Neural progenitor cell (in vitro differentiated cells): ENCODE measurements around the gene IL36B. TPM values are rescaled to one million over a fixed set of nuclear protein-coding genes. Genes with fewer than 3 reads are reported as not detected.

Experiments
- DNase-seq: peaks from one replicate; pipeline ENCODE4 v3.0.0-alpha.2; 2016; ENCODE audit warnings: low spot score
- H2AFZ ChIP-seq: fragments of 200-600 bp; sonication (generic); replicated peaks from 2 replicates; pipeline ENCODE4 v1.6.1; 2016; ENCODE audit warnings: antibody characterized with exemption
- H3F3A ChIP-seq: fragments of 200-600 bp; sonication (generic); 2 replicates; pipeline ENCODE4 v1.6.1; 2016; ENCODE audit warnings: antibody characterized with exemption, low read depth
- H3K27ac ChIP-seq: fragments of 200-600 bp; sonication (generic); 2 replicates; pipeline ENCODE4 v1.5.1; 2016; ENCODE audit warnings: mild to moderate bottlenecking
- H3K27me3 ChIP-seq: fragments of 200-600 bp; sonication (generic); 2 replicates; pipeline ENCODE4 v1.6.1; 2016; ENCODE audit warnings: mild to moderate bottlenecking, moderate library complexity
- H3K36me3 ChIP-seq: fragments of 200-600 bp; sonication (generic); 2 replicates; pipeline ENCODE4 v1.5.1; 2016
- H3K4me1 ChIP-seq: fragments of 200-600 bp; sonication (generic); 2 replicates; pipeline ENCODE4 v1.6.1; 2016; ENCODE audit warnings: mixed run types
- H3K4me2 ChIP-seq: fragments of 200-600 bp; sonication (generic); 2 replicates; pipeline ENCODE4 v1.6.1; 2016
- H3K4me3 ChIP-seq: fragments of 200-600 bp; sonication (generic); 2 replicates; pipeline ENCODE4 v1.5.1; 2016
- H3K79me2 ChIP-seq: fragments of 200-600 bp; sonication (generic); 2 replicates; pipeline ENCODE4 v1.6.1; 2016; ENCODE audit warnings: low read depth
- H3K9ac ChIP-seq: fragments of 200-600 bp; sonication (generic); 2 replicates; pipeline ENCODE4 v1.6.1; 2016
- H3K9me3 ChIP-seq: fragments of 200-600 bp; sonication (generic); 2 replicates; pipeline ENCODE4 v1.5.1; 2016; ENCODE audit warnings: low read depth
- H4K20me1 ChIP-seq: fragments of 200-600 bp; sonication (generic); 2 replicates; pipeline ENCODE4 v1.6.1; 2016; ENCODE audit warnings: low read depth
- H3K27ac Mint-ChIP-seq: 3 replicates; pipeline ENCODE4 v1.8.0; 2021; ENCODE audit warnings: mixed read lengths
- H3K27me3 Mint-ChIP-seq: 2 replicates; pipeline ENCODE4 v1.8.0; 2022; ENCODE audit warnings: low read depth, mild to moderate bottlenecking, inconsistent platforms, moderate library complexity, mixed read lengths; ENCODE audit not compliant: insufficient read depth
- H3K36me3 Mint-ChIP-seq: 3 replicates; pipeline ENCODE4 v1.8.0; 2021; ENCODE audit warnings: mixed read lengths
- H3K4me1 Mint-ChIP-seq: 3 replicates; pipeline ENCODE4 v1.8.0; 2021; ENCODE audit warnings: mixed read lengths
- H3K4me3 Mint-ChIP-seq: 3 replicates; pipeline ENCODE4 v1.8.0; 2021; ENCODE audit warnings: mild to moderate bottlenecking, moderate library complexity, mixed read lengths
- H3K9me3 Mint-ChIP-seq: 3 replicates; pipeline ENCODE4 v1.8.0; 2020; ENCODE audit warnings: mixed read lengths
- EZH2 ChIP-seq: fragments of 200-600 bp; sonication (generic); IDR thresholded peaks from 2 replicates; pipeline ENCODE4 v1.6.1; 2017; ENCODE audit warnings: antibody characterized with exemption, mild to moderate bottlenecking, moderate library complexity
- EZH2phosphoT487 ChIP-seq: fragments of 200-600 bp; sonication (generic); IDR thresholded peaks from 2 replicates; pipeline ENCODE4 v1.6.1; 2017; ENCODE audit warnings: antibody characterized with exemption
- total RNA-seq: library from RNA; depleted of rRNA; stranded (reverse); fragments of >200 nt; gene quantifications from 2 replicates; pipeline ENCODE4 v1.2.3, GENCODE V29; 2015; ENCODE audit warnings: low replicate concordance
- TF ChIP-seq, protein P1 (sequence below): fragments of 200-600 bp; sonication (generic); IDR thresholded peaks from 2 replicates; pipeline ENCODE4 v1.5.1; 2017; ENCODE audit warnings: antibody characterized with exemption, mild to moderate bottlenecking

IL36B gene
- total RNA-seq, 1 donor from 2014 or later, result not detected

DNA sequence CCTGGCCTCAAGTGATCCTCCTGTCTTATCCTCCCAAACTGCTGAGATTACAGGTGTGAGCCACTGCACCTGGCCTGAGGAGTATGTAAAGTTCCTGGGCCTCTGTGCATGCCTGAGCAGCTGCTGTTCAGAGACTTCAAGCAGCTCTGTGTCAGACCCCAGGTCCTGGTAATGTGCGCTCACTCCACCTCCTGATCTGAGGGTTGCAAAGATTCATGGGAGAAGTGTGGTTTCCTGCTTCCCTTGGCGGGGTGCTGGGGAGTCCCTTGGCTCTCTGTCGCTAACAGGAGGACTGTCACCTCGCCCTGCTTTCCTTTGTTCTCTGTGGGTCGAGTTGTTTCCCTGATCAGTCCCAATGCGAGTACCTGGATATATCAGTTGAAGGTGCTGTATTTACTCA is 56.0 kb downstream of the IL36B start:
- Mint-ChIP-seq H3K27me3 (peaks cover 2% of the 10 kb centered on the region), H3K9me3 (peaks cover 22% of the 10 kb centered on the region), H3K36me3 (no peaks in the 10 kb centered on the region), H3K4me3 (no peak overlapping the region), H3K27ac (no peak overlapping the region), H3K4me1 (no peaks in the 10 kb centered on the region)
- H3K4me3 ChIP-seq, result no peak overlapping the region
- H3K4me1 ChIP-seq, result no peaks in the 10 kb centered on the region
- H3K9me3 ChIP-seq, result no peaks in the 10 kb centered on the region
- no peak for DNase-seq
- no peaks in the 10 kb centered on the region for H3F3A ChIP-seq
- no peak overlapping the region for H3K9ac ChIP-seq
- H3K27ac ChIP-seq, result no peak overlapping the region
- no peak overlapping the region for H3K4me2 ChIP-seq
- no peaks in the 10 kb centered on the region for H3K27me3 ChIP-seq
- no peaks in the 10 kb centered on the region for H4K20me1 ChIP-seq
- H2AFZ ChIP-seq, result no peak overlapping the region
- no peak for TF ChIP-seq EZH2phosphoT487
- TF ChIP-seq, protein P1, sequence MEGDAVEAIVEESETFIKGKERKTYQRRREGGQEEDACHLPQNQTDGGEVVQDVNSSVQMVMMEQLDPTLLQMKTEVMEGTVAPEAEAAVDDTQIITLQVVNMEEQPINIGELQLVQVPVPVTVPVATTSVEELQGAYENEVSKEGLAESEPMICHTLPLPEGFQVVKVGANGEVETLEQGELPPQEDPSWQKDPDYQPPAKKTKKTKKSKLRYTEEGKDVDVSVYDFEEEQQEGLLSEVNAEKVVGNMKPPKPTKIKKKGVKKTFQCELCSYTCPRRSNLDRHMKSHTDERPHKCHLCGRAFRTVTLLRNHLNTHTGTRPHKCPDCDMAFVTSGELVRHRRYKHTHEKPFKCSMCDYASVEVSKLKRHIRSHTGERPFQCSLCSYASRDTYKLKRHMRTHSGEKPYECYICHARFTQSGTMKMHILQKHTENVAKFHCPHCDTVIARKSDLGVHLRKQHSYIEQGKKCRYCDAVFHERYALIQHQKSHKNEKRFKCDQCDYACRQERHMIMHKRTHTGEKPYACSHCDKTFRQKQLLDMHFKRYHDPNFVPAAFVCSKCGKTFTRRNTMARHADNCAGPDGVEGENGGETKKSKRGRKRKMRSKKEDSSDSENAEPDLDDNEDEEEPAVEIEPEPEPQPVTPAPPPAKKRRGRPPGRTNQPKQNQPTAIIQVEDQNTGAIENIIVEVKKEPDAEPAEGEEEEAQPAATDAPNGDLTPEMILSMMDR, result no peak
- no peak for TF ChIP-seq EZH2
- no peaks in the 10 kb centered on the region for H3K36me3 ChIP-seq
- no peaks in the 10 kb centered on the region for H3K79me2 ChIP-seq

DNA sequence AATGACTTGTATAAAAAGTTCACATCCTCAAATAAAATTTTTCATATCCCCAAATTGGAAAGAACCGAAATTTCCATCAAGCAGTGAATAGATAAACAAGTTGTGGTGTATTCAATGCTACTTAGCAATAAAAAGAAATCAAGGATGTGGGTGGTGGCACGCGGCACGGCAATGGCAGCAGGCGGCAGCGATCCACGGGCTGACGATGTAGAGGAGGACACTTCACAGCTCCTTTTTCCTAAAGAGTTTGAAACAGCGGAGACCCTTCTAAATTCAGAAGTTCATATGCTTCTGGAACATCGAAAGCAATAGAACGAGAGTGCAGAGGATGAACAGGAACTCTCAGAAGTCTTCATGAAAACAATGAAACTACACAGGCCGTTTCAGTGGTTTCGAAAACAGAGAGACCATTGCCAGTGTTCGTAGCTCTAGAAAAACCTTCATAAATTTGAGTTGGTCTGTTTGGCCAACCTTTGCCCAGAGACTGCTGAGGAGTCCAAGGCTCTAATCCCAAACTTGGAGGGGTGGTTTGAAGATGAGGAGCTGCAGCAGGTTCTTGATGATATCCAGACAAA is 57.2 kb downstream of the IL36B start:
- Histone ChIP-seq H3K4me3 (no peak overlapping the region), H3K79me2 (no peaks in the 10 kb centered on the region), H2AFZ (no peak overlapping the region), H3K27ac (no peak overlapping the region), H3F3A (no peaks in the 10 kb centered on the region), H3K4me1 (no peaks in the 10 kb centered on the region), H3K27me3 (no peaks in the 10 kb centered on the region), H3K9ac (no peak overlapping the region), H3K4me2 (no peak overlapping the region), H3K9me3 (no peaks in the 10 kb centered on the region), H3K36me3 (no peaks in the 10 kb centered on the region), H4K20me1 (no peaks in the 10 kb centered on the region)
- Mint-ChIP-seq H3K27me3 (peaks cover 2% of the 10 kb centered on the region), H3K4me3 (no peak overlapping the region), H3K27ac (no peak overlapping the region), H3K36me3 (no peaks in the 10 kb centered on the region), H3K9me3 (peaks cover 12% of the 10 kb centered on the region), H3K4me1 (no peaks in the 10 kb centered on the region)
- no peak for DNase-seq
- no peak for TF ChIP-seq EZH2
- TF ChIP-seq, protein P1, result no peak
- no peak for TF ChIP-seq EZH2phosphoT487

DNA sequence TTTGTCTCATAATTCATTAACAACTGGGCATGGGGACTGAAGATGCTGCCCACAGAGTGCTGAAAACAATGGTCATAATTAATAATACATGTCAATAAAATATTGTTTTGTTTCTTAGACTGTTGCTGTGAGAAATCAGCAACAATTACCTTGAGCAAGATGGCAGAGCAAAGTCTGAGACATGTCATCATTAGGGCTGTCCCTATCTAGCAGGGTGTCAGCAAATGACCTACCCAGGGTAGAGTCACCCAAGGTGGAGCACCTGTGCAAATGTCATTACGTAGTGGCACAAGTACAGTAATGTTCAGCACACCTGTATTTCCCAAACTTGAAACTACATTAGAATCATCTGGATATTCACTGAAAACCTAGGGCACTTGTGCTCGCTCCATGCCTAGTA is 58.0 kb downstream of the IL36B start:
- no peaks in the 10 kb centered on the region for H3F3A ChIP-seq
- no peaks in the 10 kb centered on the region for H4K20me1 ChIP-seq
- no peaks in the 10 kb centered on the region for H3K36me3 ChIP-seq
- H3K9ac ChIP-seq, result no peak overlapping the region
- peaks cover 2% of the 10 kb centered on the region for H3K27me3 Mint-ChIP-seq
- no peaks in the 10 kb centered on the region for H3K4me1 Mint-ChIP-seq
- H3K4me2 ChIP-seq, result no peak overlapping the region
- no peak overlapping the region for H3K4me3 ChIP-seq
- H2AFZ ChIP-seq, result no peak overlapping the region
- DNase-seq, result no peak
- H3K79me2 ChIP-seq, result no peaks in the 10 kb centered on the region
- H3K4me1 ChIP-seq, result no peaks in the 10 kb centered on the region
- H3K27ac ChIP-seq, result no peak overlapping the region
- H3K27ac Mint-ChIP-seq, result no peak overlapping the region
- H3K4me3 Mint-ChIP-seq, result no peak overlapping the region
- H3K9me3 Mint-ChIP-seq, result peaks cover 12% of the 10 kb centered on the region
- H3K27me3 ChIP-seq, result no peaks in the 10 kb centered on the region
- no peaks in the 10 kb centered on the region for H3K36me3 Mint-ChIP-seq
- no peaks in the 10 kb centered on the region for H3K9me3 ChIP-seq
- TF ChIP-seq, protein P1, result no peak
- TF ChIP-seq EZH2phosphoT487, result no peak
- TF ChIP-seq EZH2, result no peak
